Measurements from ENCODE around the gene ZNF491.

- no peak for TF ChIP-seq CTCF (IDR thresholded peaks at IDR 0.05)
- no peak for TF ChIP-seq ZFX (IDR thresholded peaks at IDR 0.05; ENCODE audit: borderline replicate concordance)
These were observed 34.1 kb downstream of the ZNF491 start for GRCh38 chr19:11832253-11832912.
